ENCODE measurements around the gene CCDC85B. TPM values are rescaled to one million over a fixed set of nuclear protein-coding genes. Genes with fewer than 3 reads are reported as not detected.
"Not testable (repeated sequence)": the region's sequence is repeated elsewhere in the genome, so short reads cannot be mapped to it uniquely, and the experiment has no call there.

Gene CCDC85B
- polyA plus RNA-seq, 10 donors = 9.2 to 24.8 (median 12.6) TPM

DNA sequence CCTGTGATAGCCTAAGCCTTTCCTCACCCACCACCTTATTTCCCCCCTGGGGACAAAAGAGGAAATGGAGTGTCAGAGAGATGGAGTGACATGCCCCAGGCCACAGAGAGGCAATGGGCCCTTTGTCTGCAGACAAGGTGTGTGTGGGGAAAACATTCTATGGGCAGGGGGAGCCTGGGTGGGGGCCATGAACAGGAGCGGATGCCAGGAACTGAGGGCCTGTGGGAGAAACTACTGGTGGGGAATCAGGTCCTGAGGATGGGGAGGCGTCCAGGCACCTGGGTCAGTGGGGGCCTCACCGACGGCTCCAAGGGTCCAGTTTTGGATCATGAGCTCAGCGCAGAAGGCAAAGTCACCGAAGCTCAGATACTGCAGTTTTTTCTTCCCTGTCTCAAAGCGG lies 5.2 kb upstream of the CCDC85B start:
- DNase-seq = no peak

DNA sequence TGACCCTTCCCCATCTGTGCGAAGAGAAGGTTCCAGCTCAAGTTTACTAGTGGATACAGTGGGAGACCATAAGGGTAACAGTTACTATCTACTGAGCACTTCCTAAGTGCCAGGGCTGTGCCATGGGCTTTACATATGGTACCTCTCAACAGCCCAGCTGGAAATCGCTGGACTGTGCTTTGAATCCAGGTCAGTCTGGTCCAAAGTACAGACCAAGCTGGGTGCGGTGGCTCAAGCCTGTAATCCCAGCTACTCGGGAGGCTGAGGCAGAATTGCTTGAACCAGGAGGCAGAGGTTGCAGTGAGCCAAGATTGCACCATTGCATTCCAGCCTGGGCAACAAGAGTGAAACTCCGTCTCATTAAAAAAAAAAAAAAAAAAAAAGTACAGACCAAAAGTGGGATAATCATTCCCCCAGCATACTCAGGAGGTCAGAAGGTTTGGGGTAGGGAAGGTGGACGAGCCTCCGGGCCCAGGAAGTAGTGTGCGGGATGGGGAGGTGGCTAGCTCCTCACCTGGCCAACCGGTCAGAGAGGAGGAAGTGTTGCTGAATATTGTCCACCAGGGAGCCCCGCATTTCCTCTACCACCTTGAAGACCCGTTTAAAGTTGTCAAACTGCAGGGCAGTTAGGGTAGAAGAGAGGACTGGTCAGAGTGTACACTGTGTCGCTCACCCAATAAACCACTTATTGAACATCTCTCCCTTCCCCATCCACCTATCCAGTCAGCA lies 4.5 kb upstream of the CCDC85B start:
- no peak for DNase-seq

DNA sequence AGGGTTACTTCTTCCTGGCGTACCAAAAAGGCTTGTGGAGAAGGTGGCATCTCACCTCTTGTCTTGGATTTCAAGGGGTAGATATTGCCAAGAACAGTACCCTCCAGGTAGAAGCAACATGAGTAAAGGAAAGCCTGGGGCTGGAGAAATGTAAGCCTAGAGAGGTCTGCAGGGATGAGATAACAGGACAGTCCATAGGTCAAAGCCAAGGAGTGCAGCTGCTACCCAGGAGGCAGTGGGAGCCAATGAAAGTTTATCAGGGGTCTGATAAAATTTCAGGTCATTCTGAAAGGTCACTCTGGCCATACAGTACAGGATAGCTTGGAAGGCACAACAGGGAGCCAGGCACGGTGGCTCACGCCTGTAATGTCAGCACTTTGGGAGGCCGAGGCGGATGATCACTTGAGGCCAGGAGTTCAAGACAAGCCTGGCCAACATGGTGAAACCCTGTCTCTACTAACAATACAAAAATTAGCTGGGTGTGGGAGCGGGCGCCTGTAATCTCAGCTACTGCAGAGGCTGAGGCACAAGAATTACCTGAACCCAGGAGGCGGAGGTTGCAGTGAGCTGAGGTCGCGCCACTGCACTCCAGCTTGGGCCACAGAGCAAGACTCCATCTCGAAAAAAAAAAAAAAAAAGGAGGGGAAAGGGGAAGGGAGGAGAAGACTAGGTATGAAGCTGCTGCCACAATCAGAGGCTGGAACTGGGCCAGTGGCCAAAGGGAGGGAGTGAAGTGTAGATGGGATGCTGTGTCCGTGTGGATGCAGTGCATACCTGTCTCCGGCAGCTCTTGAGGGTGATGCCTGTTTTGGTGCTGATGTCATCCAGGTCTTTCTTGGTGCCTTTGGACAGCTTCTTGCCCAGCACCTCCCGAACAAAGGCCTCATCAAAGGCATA lies 3.4 kb upstream of the CCDC85B start:
- DNase-seq = no peak

DNA sequence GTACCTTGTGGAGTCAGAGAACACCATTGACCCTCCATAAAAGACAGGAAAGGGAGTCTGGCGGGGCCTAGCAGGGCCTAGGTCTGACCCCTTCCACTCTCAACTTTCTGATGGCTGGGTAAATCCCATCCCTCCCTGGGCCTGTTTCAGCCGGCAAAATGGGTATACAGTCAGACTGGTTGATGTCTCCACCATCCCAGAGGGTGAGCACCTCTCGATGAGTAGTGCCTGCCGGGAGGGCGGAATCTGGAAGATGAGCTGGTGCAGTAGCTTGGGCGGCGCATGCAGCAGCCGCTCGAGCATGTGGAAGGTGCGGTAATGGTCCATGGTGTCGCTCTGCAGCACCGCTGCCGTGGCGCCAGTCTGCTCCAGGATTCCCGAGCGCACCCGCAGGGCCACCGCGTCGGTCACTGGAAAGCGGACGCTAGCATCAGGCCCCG lies 2.7 kb upstream of the CCDC85B start:
- no peak for DNase-seq

DNA sequence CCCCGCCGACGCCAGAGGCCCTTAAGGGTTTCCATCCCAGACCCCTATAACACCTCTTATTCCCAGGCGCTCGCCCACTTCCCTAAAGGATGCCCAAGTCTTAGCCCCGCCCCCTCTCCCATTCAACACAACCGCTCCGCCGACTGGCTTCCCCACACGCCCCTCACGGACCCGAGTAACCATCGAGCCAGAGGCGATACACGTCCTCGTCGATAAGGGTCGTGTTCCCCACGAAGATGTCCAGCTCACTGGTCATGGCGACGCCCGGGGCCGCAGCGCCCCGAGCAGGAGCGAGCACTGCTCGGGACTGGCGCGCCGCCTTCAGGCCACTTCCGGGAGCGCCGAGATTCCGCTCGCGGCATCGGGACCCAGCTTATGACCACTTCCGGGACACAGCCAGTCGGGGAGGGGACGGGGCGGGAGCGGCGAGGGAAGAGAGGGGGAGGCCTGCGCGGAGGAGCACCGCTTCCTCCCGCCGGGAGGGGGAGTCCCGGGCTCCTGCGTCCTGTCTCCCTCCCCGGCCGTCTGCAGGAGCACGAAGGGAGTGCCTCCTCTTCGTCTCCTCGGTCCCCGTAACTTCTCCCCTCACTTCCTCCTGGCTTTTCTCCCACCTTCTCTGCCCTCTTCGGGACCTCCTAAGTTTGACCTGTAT lies 2.2 kb upstream of the CCDC85B start, which contains the start of gene FIBP:
Gene FIBP (minus strand): TSS at position 309 of the 652 bp plus-strand sequence. CDS start 53 bp downstream, at position 256.
- DNase-seq = peak; percentile 97 to 99 (median 98)

DNA sequence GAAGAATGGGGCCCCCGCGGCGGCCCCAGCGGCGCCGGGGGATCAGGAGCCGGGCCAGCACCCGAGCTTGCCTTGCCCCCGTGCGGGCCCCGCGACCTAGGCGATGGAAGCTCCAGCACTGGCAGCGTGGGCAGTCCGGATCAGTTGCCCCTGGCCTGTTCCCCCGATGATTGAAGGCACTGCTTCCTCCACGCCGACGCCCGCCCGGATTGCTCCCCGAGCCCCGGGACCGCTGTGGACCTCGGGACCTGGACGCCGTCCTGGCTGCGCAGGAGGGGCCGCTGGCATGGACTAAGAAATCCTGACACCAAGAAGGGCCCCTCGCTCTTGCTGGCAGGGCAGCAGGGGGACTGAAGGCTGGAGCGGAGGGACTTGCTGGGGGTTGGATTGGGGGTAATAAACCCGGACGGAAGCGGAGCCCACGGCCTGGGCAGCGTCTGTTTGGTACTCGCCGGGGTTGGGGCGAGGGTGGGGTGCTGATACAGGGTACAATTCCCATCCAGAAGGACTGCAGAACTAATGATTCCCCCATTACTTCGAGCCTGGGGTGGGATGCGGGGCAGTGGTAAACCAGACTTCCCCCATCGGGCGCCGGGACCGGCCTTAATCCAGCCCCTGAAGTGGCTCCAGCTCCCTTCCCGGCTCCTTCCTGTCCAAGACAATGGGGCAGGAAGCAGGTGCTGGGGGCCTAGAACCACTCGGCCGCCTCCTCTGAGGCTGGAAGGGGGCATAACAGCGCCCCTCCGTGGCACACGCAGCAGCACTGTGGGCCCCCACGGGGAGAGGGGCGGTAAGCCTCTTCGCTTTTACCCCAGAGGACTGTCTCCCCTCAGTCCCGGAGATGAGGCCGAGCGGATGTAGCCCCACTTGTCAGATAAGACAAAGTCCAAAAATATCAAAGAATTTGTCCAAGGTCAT lies 1.0 kb downstream of the CCDC85B start:
- peak in 1 of 3 donors; percentile 50 for DNase-seq

DNA sequence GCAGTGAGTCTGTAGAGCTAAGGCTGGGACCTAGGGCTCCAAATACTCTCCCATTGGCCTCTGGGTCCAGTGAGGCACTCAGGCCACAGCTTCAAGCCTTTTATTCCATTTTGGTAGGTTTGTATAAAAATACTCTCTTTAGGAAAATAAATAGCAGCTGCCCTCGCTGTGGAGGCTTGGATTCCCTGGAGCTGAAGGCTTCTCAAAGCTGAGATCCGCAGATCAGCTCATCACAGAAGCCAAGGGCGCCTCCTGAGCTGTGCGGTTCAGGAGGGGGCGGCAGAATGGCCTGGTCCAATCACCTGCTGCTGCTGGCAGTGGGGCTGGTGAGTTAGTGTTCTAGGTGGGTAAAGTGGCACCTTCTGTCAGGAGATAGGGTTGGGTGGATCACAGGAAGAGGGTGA lies 1.7 kb downstream of the CCDC85B start:
- not testable (repeated sequence) for DNase-seq

DNA sequence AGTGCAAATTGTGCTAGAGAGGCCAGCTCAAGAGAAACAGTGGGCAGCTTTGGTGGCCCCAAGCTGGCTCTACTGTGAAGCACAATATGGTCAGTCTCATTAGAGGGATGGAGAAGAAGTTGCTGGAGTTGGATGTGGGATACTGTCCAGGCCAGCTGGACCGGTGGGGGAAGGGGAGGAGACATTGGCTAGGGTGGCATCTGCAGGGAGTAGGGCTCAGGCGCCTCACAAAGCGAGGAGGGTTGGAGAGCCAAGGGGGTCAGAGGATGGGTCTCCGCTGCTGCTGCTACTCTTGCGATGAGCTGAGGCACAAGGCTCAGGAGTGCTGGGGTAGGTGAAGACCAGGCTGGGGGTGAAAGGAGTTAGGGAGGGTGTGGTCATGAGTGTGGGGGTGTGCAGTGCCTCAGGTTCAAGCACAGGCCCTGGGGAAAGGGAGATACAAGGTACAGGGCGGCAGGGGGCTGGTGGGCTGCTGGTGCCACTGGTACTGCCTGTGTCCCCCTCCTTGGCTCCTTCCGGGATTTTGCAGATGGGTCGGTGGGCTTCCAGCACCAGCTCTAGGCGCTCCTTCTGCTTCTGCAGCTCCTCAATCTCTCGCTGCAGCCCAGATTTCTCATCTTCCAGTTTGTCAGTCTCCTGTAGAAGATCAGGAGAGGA lies 2.3 kb downstream of the CCDC85B start:
- no peak for DNase-seq

DNA sequence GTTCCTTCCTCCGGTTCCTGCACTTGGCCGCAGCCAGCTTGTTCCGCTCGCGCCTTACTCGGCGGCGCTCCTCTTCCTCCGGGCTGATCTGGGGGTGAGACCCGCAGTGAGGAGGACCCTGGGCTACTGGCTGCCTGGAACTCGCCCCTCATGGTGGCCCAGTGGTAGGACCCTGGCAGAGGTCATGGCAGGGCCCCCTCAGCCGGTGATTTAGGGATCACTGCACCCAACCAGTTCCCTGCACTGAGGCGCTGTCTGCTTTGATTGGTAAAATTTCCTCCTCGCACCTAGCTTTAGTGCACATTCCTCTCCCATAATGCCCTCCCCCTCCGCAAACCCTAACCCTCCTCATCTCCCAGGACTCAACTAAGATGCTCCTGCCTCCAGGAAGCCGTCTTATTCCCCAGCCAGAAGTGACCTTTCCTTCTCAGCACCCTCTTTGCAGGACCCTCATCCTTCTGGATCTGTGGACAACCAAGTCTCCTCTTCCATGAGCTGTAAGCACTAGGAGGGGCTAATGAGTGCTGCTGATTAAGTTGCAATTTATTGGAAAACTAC lies 3.6 kb downstream of the CCDC85B start:
- DNase-seq = no peak

DNA sequence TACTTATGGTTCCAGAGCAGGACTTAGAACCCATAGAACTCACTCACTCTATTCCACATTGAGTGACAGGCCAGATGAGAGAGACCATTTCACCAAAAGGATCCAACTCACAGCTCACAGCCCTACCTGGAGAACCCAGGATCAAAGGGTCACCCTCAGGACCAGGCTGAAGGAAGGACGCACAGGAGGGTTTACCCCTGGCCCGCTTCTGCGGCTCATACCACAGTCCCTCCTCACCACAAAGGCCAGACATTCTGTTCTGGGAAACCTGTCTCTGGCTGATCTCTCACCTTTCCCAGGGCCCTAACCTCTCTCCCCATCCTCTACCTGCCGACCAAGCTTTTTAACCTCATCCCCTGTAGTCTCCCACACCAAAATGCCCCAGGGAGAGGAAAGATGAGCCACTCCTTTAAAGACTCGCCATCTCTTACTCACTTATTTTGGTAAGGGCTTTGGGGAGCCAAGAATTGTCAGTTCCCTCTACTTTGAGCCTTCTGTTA lies 5.1 kb downstream of the CCDC85B start:
- no peak for DNase-seq

DNA sequence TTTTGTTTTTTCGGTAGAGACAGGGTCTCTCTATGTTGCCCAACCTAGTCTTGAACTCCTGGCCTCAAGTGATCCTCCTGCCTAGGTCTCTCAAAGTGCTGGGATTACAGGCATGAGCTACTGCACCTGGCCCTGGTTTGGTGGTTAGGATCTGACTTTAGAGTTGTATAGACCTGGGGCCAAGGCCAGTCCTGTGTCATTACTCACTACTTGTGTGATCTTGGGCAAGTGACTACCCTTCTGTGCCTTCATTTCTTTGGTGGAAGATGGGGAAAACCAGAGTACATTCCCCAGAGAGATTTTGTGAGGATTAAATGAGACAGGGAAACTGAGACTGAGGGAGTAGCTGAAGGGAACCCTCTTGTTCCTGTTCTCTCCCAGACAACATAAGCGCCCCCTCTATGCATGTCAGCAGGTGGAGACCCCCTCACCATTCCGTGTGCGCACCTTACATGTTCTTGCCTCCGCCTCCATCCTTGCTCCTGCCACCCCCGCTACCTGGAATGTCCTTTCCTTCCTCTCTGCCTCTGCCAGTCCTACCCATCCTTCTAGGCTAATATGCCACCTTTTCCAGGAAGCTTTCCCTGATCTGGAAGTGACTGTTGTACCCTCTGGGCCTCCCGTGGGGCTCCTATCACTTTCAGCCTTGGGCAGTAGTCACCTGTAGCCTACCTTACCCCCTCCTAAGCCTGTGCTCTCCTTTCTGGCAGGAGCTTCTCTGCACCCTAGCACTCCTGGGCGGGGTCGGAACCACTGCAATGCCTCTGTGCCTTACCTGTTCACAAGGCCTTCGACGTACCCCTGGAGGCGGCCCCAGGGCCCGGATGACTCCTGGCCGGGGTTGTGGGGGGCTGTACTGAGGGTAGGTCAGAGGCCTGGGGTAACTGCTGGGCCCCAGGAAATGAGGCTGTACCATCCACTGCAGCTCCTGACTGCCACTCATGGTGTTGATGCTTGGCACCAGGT lies 5.8 kb downstream of the CCDC85B start:
- no peak for DNase-seq

DNA sequence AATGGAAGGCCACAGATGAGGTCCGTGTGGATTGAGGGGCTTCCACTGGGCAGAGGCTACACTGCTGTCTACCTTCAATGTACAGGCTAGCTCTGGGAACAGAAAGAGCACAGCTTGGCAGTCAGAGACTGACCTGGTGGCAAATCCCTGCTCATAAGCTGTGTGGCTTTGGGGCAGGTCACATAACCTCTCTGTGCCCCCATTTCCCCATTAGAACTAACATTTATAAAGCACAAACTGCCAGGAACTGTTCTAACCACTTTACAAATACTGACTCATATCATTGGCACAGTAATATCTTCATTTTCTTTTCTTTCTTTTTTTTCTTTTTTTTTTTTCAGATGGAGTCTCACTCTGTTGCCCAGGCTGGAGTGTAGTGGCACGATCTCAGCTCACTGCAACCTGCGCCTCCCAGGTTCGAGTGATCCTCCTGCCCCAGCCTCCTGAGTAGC lies 6.6 kb downstream of the CCDC85B start:
- no peak for DNase-seq

DNA sequence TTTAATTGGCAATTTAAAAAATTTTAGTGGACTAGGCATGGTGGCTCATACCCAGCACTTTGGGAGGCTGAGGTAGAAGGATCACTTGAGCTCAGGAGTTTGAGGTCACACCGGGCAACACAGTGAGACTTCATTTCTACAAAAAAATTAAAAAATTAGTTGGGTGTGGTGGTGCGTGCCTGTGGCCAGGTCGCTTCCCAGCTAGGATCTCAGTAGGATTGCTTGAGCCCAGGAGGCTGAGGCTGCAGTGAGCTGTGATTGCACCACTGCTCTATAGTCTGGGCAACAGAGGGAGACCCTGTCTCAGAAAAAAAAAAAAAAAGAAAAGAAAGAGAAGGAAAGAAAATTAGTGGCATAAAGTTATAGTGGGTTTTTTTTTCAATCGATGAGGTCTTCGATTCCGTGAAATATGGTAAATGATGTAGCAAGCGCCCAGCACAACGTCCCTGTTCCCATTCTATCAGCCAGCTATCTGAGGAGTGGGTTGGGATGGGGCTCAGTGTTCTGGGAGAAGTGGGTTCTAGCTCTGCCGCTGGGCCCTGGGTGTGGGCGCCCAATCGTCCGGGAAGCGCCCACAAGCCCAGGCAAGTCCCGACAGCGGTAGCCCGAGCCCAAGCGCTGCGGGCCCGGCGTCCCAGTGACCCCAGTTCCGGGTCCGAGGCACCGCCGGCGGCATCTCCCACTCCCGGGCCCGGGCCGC lies 8.3 kb downstream of the CCDC85B start:
- DNase-seq = no peak

DNA sequence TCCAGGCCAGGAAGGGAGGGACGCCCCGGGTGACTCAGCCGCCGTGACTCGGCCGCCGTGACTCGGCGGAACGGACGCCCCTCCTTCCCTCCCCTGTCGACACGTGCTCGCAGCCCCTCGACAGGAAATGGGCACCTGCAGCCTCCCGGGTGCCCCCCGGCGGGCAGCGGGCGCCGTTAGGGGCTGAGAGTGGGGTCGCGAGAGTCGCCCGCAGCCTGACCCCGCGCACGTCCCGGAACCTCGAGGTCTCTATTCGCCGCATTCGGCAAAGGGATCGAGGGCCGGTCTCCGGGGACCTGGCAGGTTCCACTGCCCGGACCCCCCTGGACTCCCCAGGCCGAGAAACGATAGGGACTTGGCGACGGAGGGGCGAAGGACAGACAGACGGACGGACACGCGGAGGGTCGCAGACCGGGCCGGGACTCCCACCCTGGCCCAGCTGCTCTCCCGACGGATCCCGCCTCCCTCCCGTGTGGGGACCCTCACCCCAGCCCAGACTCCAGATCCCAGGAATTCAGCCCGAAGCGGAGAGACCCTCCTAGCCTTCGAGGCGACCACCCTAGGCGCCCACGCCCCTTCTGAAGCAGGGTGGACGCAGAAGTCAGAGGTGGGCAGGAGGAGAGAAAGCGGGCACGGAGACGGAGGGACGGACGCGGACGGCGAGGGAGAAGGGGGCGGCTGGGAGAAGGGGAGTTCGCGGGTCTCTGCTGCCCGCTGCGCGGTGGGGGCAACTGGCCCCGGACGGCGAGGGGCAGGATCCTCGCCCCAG lies 9.1 kb downstream of the CCDC85B start:
- peak in 1 of 3 donors; percentile 60 for DNase-seq

DNA sequence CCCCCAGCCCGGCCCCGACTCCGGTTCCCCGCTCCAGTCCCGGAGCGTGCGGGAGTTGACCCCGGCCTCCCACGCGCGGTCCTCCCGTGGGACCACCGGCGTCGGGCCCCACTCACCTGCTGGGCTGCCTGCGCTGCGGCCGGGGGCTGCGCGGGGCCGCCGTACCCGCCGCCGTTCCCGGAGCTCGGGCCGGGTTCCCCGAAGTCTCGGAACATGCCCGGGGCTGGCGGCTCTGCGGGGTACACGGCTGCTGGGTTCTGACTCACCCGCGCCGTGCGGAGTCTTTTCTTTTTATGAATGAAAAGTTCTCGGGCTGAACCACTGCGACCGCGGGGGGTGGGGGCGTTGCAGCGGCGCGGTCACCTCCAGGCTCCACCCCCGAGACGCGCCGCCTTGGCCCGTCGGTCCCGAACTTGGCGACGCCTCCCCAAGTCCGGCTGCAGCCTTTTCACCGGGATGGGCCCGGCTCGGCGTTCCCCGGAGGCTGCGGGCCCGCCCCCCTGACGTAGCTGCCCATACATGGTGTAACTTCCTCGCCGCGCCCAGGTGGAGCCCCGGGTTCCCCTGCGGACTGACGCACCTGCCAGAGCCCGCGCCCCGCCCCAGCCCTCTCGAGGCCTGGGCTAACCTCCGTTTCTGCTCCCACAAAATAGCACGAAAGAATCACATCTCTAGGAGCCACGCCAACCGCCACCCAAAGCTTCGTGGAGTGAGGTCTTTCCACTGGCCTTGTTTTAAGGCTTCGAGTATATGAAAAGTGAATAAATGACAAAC lies 9.8 kb downstream of the CCDC85B start, which contains the start of gene FOSL1:
Gene FOSL1 (minus strand): TSS at position 264 of the 774 bp plus-strand sequence. CDS start 49 bp downstream, at position 215.
- DNase-seq = peak; percentile 51 to 88 (median 78)

DNA sequence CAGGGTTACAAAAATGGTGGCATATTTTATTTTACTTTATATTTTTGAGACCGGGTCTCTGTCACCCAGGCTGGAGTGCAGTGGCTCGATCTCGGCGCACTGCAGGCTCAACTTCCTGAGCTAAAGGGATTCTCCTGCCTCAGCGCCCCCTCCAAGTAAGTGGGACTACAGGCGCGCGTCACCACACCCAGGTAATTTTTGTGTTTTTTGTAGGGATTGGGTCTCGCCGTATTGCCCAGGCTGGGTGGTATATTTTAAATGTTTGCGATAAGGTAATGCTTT lies 10.4 kb downstream of the CCDC85B start:
- no peak for DNase-seq

Measured in muscle of back (tissue), 11 donors.